ENCODE measurements around the gene B4GAT1.
A peak's percentile ranks its signal among the peaks of the same experiment; 100 is the strongest.

The B4GAT1 gene

DNA sequence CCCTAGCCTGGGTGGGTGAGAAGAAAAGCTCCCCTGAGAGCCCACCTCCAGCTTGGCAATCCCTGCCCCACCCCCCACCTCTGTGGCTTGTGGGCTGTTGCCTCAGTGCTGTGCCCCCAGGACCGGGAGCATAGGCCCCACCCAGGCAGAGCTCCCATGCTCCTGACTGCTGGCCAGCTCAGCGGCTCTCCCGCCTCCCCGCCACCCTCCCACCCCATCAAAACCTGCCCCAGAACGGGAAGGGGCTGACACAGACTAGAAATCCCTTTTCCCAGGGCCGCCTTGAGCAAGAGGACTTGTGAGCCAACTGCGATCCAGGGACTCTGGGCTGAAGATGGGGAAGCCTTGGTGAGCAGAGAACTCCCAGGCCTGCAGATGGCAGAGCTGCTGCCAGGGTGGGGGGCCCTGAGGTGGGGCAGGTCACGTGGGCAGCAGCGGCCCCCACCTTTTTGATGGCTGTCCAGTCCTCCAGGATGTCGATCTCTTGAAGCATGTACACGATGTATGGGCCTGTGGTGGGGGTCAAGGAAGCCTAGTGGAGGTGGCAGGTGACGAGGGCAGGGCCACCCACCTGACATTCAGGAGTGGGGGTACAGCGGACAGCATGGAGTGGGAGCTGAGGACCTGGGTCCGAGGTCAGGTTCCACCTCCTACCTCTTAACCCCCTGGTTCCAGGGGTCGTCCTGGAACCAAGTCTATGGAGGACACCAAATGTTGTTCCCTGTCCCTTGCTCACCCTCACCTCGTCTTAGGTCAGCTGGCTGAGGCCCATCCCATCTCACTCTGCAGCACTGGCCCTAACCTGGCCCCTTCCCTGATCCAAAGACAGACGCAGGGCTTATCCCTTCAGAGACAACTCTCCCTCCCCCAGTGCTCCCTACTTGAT lies 8.9 kb downstream of the B4GAT1 start:
- in situ Hi-C loops (cut with MboI; ENCODE audit: low pct_unique_long_range_greater_than_20kb, low sequenced_read_pairs), result no loop called here
- no peak for DNase-seq

DNA sequence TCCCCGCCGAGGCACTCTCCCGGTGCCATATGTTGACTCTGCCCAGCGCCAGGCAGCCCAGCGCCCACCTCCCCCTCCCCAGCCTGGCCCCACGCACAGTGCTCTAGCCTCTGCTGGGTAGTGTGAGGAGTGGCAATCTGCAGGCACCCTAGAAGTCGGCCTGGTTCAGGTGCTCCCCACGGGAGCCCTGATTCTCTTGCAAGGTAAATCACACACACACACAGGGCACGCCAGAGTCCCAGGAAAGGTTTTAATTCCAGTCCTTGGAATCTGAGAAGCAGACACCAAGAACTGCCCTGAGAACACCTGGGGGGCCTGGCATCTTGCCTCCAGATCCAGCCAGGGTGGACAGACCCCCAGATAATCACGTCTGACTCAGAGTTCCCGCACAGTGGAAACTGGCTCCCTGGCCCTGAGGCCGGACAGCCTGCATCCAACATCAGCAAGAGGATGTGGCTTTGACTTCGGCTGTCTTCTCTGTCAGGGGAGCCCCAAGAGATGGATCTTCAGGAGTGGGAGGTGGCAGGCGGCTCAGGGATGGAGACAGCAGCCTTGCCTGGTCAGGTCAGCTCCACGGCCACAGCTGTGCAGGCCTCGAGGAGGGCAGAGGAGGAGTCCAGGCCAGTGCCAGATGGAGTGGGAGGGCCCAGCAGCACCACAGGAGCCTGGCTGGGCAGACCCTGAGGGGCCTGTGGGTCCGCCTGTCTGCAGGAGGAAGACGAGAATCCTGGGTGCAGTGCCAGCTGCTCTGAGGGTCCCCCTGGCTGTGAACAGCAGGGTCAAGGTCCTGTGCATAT lies 10.1 kb downstream of the B4GAT1 start:
- DNase-seq, result no peak
- in situ Hi-C loops (cut with MboI; ENCODE audit: low pct_unique_long_range_greater_than_20kb, low sequenced_read_pairs), result no loop called here

DNA sequence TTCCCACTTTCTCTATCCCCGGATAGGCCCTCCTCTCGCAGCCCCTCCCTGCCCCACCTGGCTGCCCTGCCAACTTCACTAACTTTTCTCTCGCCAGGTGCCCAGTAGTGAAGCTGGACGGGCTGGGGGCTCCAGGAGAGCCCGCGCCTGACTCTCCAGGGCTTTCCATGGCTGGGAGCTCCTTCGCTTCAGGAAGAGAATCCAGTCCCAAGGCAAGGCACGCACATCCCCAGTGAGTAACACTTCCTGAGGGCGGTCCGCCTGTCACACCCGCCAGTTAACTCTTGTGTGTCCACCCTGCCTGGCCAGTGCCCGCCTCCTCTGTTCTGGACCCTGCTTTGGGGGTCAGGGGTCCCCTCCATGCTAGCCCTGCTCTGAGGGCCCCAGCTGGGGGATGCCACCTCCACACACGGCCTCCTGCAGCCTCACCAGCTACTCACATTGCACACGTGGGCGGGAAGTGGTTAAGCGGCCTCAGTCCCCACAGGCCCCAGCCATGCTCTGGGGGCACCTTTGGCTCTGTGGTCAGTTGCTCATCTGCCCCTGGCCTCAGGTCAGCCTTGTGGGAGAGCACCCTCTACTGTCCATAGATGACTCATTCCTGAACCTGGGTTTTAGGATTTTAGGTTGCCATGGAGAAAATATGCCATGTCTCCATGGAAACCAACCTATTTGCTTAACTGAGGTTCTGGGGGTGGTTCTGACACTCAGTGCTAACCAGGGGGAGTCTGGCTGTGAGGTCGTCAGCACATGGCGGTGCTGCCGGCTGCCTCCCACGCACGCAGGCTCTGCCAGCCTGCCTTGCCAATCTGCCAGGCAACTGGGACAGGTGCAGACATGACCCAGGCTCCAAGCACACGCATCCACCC lies 11.0 kb downstream of the B4GAT1 start, which contains the start of gene RIN1:
TSS of gene RIN1 (minus strand) at position 201 of the 869 bp plus-strand sequence. CDS start at position 169, 32 bp downstream.
- in situ Hi-C loops (cut with MboI; ENCODE audit: low pct_unique_long_range_greater_than_20kb, low sequenced_read_pairs), result no loop called here
- peak; percentile 81 for DNase-seq

DNA sequence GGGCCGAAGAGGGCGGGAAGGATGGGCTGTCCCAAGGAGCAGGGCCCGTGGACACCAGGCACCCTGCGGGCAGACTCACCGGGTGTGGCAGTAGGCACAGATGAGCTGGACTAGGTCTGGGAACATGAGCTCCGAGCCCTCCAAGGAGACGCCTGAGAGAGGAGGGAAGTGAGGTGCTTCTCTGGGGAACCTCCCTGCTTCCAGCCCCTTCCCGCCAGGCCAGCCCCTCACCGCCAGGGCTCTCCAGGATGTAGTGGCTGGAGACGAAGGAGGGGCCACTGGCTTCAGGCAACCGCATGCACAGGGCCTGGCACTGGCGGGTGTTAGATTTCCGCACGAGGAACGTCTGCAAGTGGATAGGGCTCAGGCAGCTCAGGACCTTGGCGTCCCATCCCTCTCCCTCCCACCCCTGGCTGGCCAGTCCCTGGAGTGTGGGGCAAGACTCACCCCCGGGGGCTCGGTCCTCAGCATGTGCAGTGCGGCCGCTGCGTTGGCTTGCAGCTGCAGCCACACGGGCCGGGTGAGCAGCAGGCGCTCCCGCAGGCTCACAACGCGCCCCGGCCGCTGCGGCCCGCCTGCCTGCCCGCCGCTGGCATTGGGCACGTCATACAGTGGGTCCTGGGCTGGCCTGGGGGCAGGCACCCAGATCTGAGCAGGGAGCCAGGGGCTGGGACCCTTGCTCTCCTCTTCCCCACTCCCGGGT lies 11.7 kb downstream of the B4GAT1 start:
- in situ Hi-C loops (cut with MboI; ENCODE audit: low pct_unique_long_range_greater_than_20kb, low sequenced_read_pairs), result no loop called here
- peak; percentile 36 for DNase-seq

GRCh38 chr11:66334605-66335442 lies 12.6 kb downstream of the B4GAT1 start:
- DNase-seq, result no peak
- in situ Hi-C loops (cut with MboI; ENCODE audit: low pct_unique_long_range_greater_than_20kb, low sequenced_read_pairs), result no loop called here

DNA sequence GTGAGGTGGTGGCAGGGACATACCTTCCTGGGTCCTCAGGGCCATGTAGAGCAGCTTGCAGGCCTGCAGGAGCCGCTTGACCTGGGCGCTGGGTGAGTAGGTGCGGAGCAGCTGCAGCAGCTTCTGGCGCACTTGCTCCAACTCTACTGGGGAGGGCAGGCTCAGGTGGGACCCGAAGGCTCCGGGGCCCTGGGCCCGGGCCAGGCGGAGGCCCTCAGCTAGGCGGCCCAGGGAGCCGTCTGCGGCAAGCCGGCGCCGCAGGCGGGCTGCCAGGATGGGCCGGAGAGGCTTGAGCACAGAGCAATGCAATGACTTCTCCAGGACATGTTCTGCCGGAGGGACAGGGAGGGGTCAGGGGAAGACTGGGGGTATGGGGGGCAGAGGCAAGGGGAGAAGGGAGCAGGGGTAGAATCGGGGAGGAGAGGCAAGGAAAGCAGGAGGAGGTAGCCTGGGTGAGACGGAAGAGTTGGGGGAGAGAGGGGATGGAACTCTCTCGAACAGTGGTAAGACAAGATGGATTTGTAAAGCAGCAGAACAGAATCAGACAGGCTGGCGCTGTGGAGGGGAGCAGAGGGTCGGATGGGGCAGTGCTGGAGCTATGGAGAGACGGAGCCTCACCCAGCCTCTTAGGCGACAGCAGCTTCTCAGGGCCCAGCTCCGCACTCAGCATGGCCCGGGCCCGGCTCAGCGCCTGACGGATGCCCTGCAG lies 13.4 kb downstream of the B4GAT1 start:
- no peak for DNase-seq
- in situ Hi-C loops (cut with MboI; ENCODE audit: low pct_unique_long_range_greater_than_20kb, low sequenced_read_pairs), result no loop called here

- in situ Hi-C loops (cut with MboI; ENCODE audit: low pct_unique_long_range_greater_than_20kb, low sequenced_read_pairs), result no loop called here
Observed at GRCh38 chr11:66333220-66333877, 14.1 kb downstream of the B4GAT1 start.

GRCh38 chr11:66332371-66333219 lies 14.8 kb downstream of the B4GAT1 start:
- DNase-seq, result no peak
- in situ Hi-C loops (cut with MboI; ENCODE audit: low pct_unique_long_range_greater_than_20kb, low sequenced_read_pairs), result no loop called here

More at GRCh38 chr11:66333220-66333877, 14.1 kb downstream of the B4GAT1 start:
- DNase-seq, result no peak

DNA sequence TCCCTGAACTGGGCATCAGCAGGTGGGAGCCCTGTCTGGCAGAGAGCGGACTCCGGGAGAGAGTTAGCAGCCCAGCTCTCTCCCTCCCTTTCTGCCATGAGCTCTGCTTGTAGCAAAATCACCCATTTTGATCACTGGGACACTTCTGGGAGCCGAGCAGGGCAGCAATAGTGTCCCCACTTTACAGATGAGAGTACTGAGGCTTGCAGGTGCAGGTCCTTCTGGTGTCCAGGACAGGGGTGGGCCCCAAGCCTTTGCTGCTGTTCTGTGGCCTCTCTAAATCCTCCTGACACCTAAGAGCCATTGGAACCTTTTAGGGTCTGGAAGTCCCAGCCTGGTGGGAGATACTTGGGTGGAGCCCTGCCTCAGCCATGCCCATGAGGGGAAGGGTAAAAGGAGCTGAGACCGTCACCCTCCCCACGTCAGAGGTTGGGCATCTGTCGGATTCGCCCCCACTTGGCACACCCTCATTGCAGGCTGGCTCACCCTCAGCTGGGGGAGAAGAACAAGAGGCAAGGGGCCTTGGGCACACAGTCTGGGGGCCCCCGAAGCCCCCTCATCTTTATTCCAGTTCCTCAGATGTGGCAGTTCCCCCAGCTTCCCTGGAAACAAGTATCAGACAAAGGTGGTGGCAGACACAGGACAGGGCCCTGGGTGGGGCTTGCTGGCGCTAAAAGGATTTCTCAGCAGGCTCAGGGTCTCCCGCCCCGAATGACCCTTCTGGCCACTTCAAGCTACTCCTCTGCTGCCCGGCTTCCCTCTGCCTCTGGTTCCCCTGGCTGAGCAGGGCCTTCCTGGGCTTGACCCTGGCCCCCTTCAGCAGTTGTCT lies 15.7 kb downstream of the B4GAT1 start:
- DNase-seq, result no peak
- in situ Hi-C loops (cut with MboI; ENCODE audit: low pct_unique_long_range_greater_than_20kb, low sequenced_read_pairs), result no loop called here

GRCh38 chr11:66330931-66331330 lies 16.5 kb downstream of the B4GAT1 start:
- no peak for DNase-seq
- in situ Hi-C loops (cut with MboI; ENCODE audit: low pct_unique_long_range_greater_than_20kb, low sequenced_read_pairs), result no loop called here

DNA sequence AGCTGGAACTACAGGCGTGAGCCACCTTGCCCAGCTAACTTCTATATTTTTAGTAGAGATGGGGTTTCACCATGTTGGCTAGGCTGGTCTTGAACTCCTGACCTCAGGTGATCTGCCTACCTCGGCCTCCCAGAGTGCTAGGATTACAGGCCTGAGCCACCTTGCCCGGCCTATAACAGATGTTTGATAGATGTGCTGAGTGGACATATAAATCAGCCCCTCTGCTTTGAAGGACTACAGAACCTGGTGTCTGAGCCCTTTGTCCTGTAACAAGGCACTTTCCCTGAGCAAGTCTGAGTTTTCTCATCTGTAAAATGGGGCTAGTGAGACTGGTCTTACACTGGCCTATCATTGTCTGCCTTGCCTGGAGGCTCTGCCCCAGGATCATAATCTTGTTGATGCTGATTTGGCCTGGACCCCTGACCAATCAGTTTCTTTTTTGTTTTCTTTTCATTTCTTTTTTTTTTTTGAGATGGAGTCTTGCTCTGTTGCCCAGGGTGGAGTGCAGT lies 18.2 kb downstream of the B4GAT1 start:
- in situ Hi-C loops (cut with MboI; ENCODE audit: low pct_unique_long_range_greater_than_20kb, low sequenced_read_pairs), result no loop called here

GRCh38 chr11:66328302-66329144 lies 18.9 kb downstream of the B4GAT1 start:
- peak; percentile 93 for DNase-seq
- in situ Hi-C loops (cut with MboI; ENCODE audit: low pct_unique_long_range_greater_than_20kb, low sequenced_read_pairs), result no loop called here

More for the DNA sequence above, 18.2 kb downstream of the B4GAT1 start:
- DNase-seq, result no peak

DNA sequence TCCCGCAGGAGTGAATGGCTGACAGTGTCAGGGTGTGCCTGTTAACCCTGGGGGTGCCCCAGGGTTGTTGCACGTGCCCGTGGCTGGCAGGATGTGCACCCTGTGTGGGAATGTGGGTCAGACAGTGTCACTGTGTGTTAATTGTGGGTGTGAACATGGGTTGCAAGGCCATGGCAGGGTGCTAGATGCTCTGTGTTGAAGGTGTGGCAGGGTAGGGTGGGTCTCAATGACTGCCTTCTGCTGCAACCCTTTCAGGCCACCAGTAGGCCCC lies 19.5 kb downstream of the B4GAT1 start:
- no peak for DNase-seq
- in situ Hi-C loops (cut with MboI; ENCODE audit: low pct_unique_long_range_greater_than_20kb, low sequenced_read_pairs), result no loop called here

All from KBM-7 (cell line).